UCSD-AML1 (cell line): ENCODE data around the gene APC2.

ENCODE experiments used
- DNase-seq: peaks from one replicate; lab custom pipeline; 2025; ENCODE audit not compliant: unreplicated experiment; lab: John Stamatoyannopoulos, UW

APC2 gene

DNA sequence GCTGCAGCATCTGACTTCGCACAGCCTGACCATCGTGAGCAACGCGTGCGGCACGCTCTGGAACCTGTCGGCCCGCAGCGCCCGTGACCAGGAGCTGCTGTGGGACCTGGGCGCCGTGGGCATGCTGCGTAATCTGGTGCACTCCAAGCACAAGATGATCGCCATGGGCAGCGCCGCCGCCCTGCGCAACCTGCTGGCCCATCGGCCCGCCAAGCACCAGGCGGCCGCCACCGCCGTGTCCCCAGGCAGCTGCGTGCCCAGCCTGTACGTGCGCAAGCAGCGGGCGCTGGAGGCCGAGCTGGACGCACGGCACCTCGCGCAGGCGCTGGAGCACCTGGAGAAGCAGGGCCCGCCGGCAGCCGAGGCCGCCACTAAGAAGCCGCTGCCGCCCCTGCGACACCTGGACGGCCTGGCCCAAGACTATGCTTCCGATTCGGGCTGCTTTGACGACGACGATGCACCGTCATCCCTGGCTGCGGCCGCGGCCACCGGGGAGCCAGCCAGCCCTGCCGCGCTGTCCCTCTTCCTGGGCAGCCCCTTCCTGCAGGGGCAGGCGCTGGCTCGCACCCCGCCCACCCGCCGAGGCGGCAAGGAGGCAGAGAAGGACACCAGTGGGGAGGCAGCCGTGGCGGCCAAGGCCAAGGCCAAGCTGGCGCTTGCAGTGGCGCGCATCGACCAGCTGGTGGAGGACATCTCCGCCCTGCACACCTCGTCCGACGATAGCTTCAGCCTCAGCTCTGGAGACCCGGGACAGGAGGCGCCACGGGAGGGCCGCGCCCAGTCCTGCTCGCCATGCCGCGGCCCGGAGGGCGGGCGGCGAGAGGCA is 15.5 kb downstream of the APC2 start:
- DNase-seq: no peak

DNA sequence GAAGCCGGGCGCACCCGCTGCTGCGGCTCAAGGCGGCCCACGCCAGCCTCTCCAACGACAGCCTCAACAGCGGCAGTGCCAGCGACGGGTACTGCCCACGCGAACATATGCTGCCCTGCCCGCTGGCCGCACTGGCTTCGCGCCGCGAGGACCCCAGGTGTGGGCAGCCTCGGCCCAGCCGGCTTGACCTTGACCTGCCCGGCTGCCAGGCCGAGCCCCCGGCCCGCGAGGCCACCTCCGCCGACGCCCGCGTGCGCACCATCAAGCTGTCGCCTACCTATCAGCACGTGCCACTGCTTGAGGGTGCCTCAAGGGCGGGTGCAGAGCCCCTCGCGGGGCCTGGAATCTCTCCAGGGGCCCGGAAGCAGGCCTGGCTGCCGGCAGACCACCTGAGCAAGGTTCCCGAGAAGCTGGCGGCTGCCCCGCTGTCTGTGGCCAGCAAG is 16.1 kb downstream of the APC2 start:
- DNase-seq: no peak

DNA sequence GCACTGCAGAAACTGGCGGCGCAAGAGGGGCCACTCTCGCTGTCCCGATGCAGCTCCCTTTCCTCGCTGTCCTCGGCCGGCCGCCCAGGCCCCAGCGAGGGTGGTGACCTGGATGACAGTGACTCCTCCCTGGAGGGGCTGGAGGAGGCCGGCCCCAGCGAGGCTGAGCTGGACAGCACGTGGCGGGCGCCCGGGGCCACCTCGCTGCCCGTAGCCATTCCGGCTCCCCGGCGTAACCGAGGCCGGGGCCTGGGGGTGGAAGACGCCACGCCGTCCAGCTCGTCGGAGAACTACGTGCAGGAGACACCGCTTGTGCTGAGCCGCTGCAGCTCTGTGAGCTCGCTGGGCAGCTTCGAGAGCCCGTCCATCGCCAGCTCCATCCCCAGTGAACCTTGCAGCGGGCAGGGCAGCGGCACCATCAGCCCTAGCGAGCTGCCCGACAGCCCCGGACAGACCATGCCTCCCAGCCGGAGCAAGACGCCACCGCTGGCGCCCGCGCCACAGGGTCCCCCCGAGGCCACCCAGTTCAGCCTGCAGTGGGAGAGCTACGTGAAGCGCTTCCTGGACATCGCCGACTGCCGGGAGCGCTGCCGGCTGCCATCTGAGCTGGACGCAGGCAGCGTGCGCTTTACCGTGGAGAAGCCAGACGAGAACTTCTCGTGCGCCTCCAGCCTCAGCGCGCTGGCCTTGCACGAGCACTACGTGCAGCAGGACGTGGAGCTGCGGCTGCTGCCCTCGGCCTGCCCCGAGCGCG is 16.7 kb downstream of the APC2 start:
- no peak for DNase-seq

DNA sequence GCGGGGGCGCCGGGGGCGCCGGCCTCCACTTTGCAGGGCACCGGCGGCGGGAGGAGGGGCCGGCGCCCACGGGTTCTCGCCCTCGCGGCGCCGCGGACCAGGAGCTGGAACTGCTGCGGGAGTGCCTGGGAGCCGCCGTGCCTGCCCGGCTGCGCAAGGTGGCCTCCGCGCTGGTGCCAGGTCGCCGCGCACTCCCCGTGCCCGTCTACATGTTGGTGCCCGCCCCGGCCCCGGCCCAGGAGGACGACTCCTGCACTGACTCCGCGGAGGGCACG is 17.2 kb downstream of the APC2 start:
- DNase-seq: no peak

DNA sequence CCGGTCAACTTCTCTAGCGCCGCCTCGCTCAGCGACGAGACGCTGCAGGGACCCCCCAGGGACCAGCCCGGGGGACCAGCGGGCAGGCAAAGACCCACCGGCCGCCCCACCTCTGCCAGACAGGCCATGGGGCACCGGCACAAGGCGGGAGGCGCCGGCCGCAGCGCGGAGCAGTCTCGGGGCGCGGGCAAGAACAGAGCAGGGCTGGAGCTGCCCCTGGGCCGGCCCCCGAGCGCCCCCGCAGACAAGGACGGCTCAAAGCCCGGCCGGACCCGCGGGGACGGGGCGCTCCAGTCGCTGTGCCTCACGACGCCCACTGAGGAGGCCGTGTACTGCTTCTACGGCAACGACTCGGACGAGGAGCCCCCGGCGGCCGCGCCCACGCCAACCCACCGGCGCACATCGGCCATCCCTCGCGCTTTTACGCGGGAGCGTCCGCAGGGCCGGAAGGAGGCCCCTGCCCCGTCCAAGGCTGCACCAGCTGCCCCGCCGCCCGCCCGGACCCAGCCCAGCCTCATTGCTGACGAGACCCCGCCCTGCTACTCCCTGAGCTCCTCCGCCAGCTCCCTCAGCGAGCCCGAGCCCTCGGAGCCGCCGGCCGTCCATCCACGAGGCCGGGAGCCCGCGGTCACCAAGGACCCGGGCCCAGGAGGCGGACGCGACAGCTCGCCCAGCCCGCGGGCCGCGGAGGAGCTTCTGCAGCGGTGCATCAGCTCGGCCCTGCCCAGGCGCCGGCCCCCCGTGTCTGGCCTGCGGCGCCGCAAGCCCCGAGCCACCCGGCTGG is 17.8 kb downstream of the APC2 start:
- no peak for DNase-seq

DNA sequence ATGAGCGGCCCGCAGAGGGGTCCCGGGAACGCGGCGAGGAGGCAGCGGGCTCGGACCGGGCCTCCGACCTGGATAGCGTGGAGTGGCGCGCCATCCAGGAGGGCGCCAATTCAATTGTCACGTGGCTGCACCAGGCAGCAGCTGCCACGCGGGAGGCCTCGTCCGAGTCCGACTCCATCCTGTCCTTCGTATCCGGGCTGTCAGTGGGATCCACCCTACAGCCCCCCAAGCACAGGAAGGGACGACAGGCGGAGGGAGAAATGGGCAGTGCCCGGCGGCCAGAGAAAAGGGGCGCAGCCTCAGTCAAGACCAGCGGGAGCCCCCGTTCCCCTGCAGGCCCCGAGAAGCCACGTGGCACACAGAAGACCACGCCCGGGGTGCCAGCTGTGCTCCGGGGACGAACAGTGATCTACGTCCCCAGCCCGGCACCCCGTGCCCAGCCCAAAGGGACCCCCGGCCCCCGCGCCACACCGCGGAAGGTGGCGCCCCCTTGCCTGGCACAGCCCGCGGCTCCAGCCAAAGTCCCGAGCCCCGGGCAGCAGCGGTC is 18.4 kb downstream of the APC2 start:
- no peak for DNase-seq

DNA sequence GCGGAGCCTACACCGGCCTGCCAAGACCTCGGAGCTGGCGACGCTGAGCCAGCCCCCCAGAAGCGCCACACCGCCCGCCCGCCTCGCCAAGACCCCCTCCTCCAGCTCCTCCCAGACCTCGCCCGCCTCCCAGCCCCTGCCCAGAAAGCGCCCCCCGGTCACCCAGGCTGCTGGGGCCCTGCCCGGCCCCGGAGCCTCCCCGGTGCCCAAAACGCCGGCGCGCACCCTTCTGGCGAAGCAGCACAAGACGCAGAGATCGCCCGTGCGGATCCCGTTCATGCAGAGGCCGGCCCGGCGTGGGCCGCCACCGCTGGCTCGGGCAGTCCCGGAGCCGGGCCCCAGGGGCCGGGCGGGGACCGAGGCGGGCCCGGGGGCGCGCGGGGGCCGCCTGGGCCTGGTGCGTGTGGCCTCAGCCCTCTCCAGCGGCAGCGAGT is 18.9 kb downstream of the APC2 start:
- no peak for DNase-seq

DNA sequence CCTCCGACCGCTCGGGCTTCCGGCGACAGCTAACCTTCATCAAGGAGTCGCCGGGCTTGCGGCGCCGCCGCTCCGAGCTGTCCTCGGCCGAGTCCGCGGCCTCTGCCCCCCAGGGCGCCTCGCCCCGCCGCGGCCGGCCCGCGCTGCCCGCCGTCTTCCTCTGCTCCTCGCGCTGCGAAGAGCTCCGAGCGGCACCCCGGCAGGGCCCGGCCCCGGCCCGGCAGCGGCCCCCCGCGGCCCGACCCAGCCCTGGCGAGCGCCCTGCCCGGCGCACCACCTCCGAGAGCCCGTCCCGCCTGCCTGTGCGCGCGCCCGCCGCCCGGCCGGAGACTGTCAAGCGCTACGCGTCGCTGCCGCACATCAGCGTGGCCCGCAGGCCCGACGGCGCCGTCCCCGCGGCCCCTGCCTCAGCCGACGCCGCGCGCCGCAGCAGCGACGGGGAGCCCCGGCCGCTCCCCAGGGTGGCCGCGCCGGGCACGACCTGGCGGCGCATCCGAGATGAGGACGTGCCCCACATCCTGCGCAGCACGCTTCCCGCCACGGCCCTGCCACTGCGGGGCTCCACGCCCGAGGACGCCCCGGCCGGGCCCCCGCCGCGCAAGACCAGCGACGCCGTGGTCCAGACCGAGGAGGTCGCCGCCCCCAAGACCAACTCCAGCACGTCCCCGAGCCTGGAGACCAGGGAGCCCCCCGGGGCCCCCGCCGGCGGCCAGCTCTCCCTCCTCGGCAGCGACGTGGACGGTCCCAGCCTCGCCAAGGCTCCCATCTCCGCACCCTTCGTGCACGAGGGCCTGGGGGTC is 19.5 kb downstream of the APC2 start:
- no peak for DNase-seq

DNA sequence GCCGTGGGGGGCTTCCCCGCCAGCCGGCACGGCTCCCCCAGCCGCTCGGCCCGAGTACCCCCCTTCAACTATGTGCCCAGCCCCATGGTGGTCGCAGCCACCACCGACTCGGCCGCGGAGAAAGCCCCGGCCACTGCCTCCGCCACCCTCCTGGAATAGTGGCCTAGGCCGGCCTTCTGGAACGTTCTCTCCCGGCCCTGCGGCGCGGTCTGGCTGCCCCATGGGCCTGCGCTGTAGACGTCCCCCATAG is 20.1 kb downstream of the APC2 start:
- DNase-seq: no peak

DNA sequence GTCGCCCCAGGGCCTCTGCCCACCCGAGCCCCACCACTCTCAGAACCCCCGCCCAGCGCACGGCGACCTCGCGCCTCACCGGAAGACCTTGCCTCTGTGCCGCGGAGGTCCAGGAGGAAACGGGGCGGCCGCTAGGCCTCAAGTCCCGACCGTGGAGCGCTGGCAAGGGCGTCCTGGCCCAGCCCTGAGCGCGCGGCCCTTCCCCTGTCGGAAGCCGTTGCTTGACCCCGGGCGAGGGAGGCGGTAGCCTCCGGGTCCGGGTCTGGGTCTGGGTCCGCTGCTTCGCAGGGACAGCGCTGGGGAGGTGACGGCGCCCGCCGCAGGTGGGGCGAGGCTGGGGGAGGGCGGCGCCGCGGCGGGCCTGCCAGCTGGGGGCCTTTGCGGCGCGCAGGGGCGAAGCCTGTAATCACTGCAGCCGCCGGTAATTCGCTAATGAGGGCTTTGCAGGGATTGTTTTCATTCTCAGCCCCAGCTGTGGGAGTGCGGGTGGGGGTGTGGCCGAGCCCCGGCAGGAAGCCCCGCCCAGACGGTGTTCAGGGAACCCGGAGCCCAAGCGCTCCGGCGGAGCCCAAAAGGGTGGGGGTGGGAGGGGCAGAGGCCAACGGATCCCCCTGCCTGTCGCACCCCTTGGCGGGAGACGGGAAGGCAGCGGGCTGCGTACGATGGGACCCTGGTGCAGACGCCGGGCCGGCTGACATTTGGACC is 20.5 kb downstream of the APC2 start:
- DNase-seq: no peak

DNA sequence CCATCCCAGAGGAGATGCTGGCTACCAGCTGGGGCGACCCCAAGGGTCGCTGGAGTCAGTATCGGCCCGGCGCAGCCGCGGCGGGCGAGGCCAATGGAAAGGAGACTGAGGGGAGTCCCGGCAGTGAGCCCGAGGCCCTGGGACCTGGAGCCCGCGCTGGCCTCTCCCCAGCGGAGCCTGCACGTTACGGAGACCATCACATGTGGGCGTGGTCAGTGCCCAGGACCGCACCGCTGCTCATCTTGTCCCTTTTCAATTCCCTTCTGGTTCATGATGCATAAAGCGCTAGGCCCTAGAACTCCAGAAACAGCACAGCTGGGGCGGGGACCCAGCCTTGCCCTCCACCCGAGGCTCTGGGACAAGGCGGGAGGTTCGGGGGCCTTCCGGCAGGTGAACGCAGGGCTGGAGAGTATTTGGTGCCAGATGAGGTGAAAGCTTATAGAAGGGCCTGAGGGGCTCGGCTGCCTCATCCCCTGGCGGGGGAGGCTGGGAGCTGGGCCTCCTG is 21.1 kb downstream of the APC2 start:
- DNase-seq: no peak

DNA sequence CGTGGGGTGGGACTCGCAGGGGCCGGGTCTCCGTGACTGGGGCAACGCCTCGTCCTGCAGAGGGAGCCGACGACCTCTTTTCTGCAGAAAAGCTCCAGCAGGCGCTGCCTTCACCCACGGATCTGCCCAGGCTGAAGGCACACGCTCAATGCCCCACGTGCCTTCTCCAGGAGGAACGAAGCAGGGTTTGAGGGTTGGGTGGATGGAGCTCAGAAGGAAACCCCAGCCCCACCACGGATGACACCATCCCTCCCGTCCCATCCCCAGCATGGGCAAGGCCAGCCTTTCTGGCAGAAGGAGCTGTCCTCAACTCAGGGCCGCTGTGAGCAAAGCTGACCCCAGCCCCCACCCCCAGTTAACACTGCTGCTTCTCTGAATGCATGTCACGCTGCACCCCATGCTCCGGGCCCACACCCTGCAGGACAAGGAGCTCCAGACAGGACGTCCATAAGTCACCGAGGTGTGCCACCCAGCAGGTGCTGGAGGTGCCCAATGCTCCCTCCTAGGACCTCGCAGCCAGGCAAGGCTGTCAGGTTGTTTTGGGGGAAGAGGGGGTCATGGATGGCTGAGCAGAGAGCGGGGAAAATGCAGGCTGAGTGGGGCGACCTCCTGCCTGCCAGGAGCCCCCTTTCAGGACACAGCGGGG is 21.7 kb downstream of the APC2 start:
- peak; percentile 21 for DNase-seq

DNA sequence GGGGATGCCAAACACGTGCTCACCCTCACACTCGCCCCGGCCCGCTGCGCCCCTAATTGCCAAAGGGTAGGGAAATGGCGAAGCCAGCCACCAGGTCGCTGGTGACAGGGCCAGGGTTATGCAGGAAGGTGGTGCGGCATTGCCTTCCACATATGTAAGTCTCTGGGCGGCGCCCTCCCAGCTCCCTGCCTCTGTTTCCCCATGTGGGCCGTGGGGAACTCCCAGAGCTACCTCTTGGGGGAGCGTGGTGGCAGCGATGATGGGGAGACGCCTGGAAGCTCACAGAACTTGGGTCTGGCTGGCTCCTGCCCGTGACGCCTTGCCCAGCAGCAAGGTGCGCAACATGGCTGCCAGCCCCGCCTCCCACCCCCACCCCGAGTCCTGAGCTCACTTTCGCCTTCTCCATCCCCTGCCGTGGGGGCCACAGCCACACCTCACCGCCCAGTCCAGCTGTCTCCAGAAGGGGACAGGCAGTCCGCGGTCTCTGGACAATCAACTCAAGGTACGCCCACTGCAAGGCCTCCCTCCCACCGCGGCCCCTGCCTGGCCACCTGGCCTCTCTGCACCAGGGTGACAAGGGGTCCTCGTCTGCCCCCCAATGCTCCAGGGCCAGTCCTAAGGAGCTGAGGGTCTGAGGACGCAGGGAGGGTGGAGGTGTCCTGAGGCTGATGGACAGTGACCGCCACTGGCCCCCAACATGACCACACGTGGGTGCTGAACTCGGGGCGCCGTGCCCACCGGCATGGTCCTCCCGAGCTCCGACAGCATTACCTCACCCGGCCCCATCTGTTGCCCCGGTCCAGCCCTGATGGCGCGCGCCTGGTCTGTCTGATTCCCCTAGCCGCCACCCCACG is 22.5 kb downstream of the APC2 start:
- DNase-seq: no peak

DNA sequence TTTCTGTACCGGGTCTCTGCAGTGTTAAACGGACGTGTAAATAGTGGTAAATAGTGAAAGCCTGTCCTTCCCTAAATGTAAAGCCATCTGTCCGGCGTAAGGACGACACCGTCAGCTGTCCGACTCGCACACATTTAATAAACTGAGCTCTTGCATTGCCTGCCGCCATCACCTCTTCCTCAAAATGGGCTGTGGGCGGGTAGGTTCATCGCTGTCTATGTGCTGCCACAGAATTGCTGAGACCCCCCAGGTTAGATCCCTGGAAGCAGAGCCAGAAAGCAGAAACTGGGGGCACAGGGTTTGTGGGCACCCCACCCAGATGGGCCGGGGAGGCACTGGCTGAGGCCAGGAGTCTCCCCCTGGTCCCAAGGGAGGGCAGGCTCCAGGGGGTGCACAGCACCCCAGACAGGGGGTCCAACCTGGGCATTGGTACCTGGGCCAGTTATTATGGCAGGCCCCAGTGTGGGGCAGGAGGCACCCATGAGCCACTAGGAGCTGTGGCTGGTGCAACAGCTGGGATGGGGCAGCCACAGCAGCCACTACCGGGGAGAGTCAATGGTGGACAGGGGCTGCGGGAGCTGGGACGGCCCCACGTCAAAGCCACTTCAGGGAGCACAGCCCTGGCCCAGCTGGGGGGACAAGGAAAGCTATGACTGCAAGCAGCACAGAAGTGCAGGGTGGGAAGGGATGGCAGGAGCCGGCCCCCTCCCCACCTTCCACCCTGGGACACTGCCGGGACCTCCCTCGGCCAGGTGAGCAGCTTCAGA is 23.3 kb downstream of the APC2 start:
- DNase-seq: no peak

DNA sequence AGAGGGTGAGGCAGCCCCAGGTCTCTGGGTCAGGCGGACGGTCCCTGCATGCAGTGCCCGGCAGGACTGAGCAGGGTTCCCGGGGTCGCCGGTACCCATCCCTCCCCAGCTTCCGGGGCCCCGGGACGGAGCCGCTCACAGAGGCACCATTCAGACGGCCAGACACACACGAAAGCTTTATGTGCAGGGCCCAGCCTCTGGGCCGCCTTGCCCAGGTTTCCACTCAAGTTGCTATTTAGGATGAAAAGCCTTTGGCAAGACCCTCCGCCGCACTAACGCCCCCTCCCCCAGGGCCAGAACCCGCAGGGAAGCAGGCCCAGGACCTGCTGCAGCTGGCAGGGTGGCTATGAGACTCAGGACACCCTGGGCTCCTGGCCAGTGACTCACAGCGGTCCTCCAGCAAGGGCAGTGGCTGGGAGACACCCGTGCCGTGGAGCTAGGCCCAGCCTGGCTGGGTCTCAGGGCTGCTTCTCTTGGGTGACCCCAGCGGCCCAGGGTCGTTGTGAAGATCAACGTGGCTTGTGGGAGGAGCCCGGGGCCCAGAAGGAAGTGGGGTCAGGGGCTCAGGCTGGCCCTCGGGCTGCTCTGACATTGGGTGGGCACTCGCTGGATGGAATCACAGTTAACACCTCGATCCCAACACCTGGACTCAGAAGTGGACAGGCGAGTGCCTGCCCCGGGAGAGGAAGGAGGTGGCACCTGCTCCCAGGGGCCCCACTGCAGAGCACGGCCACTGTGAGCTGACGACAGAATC is 24.3 kb downstream of the APC2 start:
- DNase-seq: no peak

DNA sequence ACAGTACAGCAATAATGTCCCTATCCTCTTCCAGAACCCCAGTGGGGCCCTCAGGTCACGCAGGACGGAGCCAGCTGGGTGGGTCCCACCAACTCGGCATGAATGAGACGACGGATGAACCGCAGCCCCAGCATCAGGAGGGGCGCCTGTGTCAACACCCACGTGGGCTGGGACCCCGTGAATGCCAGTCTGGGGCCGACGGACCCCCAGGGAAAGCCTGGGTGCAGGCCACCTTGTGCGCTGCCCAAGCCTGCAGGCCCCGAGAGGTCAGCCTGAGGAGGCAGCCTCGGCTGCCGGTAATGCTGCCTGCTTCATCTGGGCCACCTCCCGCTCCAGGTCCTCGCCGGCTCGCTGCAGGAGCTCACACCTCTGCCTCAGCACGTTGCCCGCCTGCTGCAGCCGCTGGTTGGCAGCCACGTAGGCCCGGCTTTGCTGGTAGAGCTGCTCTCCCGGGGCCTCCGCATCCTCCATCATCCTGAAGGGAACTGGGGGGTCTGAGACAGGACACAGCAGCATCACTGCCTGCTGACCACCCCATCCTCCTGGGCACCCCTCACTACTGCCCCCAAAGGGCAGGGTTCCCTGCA is 24.9 kb downstream of the APC2 start:
- no peak for DNase-seq
